HepG2 (cell line): ENCODE data around the gene RPL26. TPM values are rescaled to one million over a fixed set of nuclear protein-coding genes. Genes with fewer than 3 reads are reported as not detected.

Source experiments
- ATAC-seq: fragments of 200-7000 bp; cut with Tn5 transposase; 3 replicates; pipeline ENCODE4 v1.9.1; 2020; ENCODE audit warnings: mild to moderate bottlenecking, moderate library complexity
- BruUV-seq: library from RNA; stranded (reverse); fragments of 400-500 nt; replicated peaks from 2 replicates; lab custom pipeline; 2021; lab: Mats Ljungman, UMichigan
- CTCF ChIA-PET: fragments of 300-600 bp; formaldehyde crosslinking; extraction: SDS; loops from one replicate; lab custom pipeline; 2021; ENCODE audit warnings: low total read pairs, inconsistent platforms, low intra/inter-chr PET ratio; lab: Yijun Ruan, JAX
- POLR2A ChIA-PET: fragments of 350-600 bp; sonication (Branson Sonifier 250); formaldehyde crosslinking; loops from one replicate; lab custom pipeline; 2020; ENCODE audit warnings: antibody characterized with exemption, inconsistent platforms; lab: Yijun Ruan, JAX
- DNase-seq: peaks from one replicate; pipeline ENCODE4 v3.0.0-alpha.2; 2015; ENCODE audit warnings: low spot score
- FAIRE-seq: peaks from 3 replicates; lab custom pipeline; 2011; peaks lifted over from hg19 to GRCh38; lab: Jason Lieb, UNC
- H2AFZ ChIP-seq: one replicate; pipeline ENCODE4 v1.6.1; 2011; ENCODE audit warnings: low read length, inconsistent platforms
- H3K27ac ChIP-seq: fragments of 300-600 bp; 3 replicates; pipeline ENCODE4 v1.8.0; 2011; ENCODE audit warnings: mixed run types, mild to moderate bottlenecking, mixed read lengths, low read length, inconsistent platforms; ENCODE audit not compliant: insufficient read depth; ENCODE audit errors: extremely low read length
- H3K27me3 ChIP-seq, 2 experiments: fragments of 200-600 bp in 1 of 2; 2 replicates in 1 of 2; 3 replicates in 1 of 2; pipeline versions ENCODE4 v1.6.0 to v1.8.0; 2011; ENCODE audit warnings: low read length in 2 of 2, mild to moderate bottlenecking in 2 of 2, moderate library complexity in 2 of 2, inconsistent platforms in 1 of 2; ENCODE audit not compliant: insufficient read depth in 2 of 2, control insufficient read depth in 1 of 2
- H3K36me3 ChIP-seq, 2 experiments: fragments of 200-600 bp in 1 of 2; replicated peaks in 1 of 2; 2 replicates in 1 of 2; 3 replicates in 1 of 2; pipeline versions ENCODE4 v1.5.1 to v1.8.0; 2011; ENCODE audit warnings: low read length in 2 of 2, inconsistent platforms in 1 of 2; ENCODE audit not compliant: insufficient read depth in 2 of 2, control insufficient read depth in 1 of 2
- H3K4me1 ChIP-seq: 2 replicates; pipeline ENCODE4 v1.5.1; 2012; ENCODE audit warnings: low read length, inconsistent platforms; ENCODE audit not compliant: insufficient read depth
- H3K4me2 ChIP-seq: 2 replicates; pipeline ENCODE4 v1.6.0; 2011; ENCODE audit warnings: low read depth, low read length, inconsistent platforms
- H3K4me3 ChIP-seq, 3 experiments: fragments of 200-600 bp in 1 of 3; sonication (generic), shearing (Covaris generic) in 1 of 3; replicated peaks in 1 of 3; 2 replicates each; pipeline ENCODE4 v1.5.1; 2011 to 2016; ENCODE audit warnings: low read length in 3 of 3, inconsistent platforms in 2 of 3, low read depth in 2 of 3, mild to moderate bottlenecking in 2 of 3, control low read depth in 1 of 3, mixed read lengths in 1 of 3; ENCODE audit not compliant: insufficient read depth in 1 of 3
- H3K79me2 ChIP-seq: one replicate; pipeline ENCODE4 v1.6.1; 2011; ENCODE audit warnings: low read length, inconsistent platforms; ENCODE audit not compliant: insufficient read depth
- H3K9ac ChIP-seq: 2 replicates; pipeline ENCODE4 v1.6.0; 2011; ENCODE audit warnings: mild to moderate bottlenecking, low read depth, low read length, inconsistent platforms; ENCODE audit not compliant: insufficient read depth
- H3K9me3 ChIP-seq: 2 replicates; pipeline ENCODE4 v1.5.1; 2012; ENCODE audit warnings: mild to moderate bottlenecking, low read length
- H4K20me1 ChIP-seq: 2 replicates; pipeline ENCODE4 v1.6.0; 2011; ENCODE audit warnings: inconsistent platforms, mild to moderate bottlenecking, low read length, moderate library complexity; ENCODE audit not compliant: insufficient read depth
- SPEN ChIP-seq: sonication (generic); formaldehyde crosslinking; IDR thresholded peaks from 2 replicates; pipeline ENCODE4 v1.5.1; 2020; ENCODE audit warnings: low read depth, mild to moderate bottlenecking, missing genetic modification reagents
- ZNF18 ChIP-seq: sonication (generic); formaldehyde crosslinking; IDR thresholded peaks from 2 replicates; pipeline ENCODE4 v1.8.0; 2022; ENCODE audit warnings: mild to moderate bottlenecking, missing genetic modification reagents; ENCODE audit not compliant: insufficient replicate concordance
- ZNF407 ChIP-seq: sonication (generic); formaldehyde crosslinking; IDR thresholded peaks from one replicate; pipeline ENCODE4 v1.5.1; 2020; ENCODE audit warnings: mild to moderate bottlenecking, missing genetic modification reagents; ENCODE audit errors: not compliant biosample characterization
- ZNF558 ChIP-seq: sonication (generic); formaldehyde crosslinking; IDR thresholded peaks from 2 replicates; pipeline ENCODE4 v1.9.0; 2022; ENCODE audit warnings: mild to moderate bottlenecking, missing genetic modification reagents, borderline replicate concordance
- WGBS: methylation state at CpG from one replicate; pipeline ENCODE4 v1.1.6; 2017; ENCODE audit warnings: low lambda C conversion rate; 5-methylcytosine and 5-hydroxymethylcytosine counted together
- in situ Hi-C: cut with HindIII; loops from 2 replicates; pipeline ENCODE4 v1.10.0; 2017; ENCODE audit warnings: low pct_unique_long_range_greater_than_20kb; ENCODE audit not compliant: extremely low pct_ligation_motif_present
- intact Hi-C: fragments of 100-400 bp; cut with micrococcal nuclease; formaldehyde crosslinking; loops from one replicate; pipeline ENCODE4 v1.10.0; 2022; ENCODE audit not compliant: unreplicated experiment
- polyA plus RNA-seq, 8 experiments: library from polyadenylated mRNA; depleted of rRNA in 3 of 8; stranded (reverse) in 7 of 8; unstranded in 1 of 8; fragments of >200 nt; fragmentation: Illumina TruSeq in 4 of 8; extraction: Trizol in 4 of 8; gene quantifications; 2 replicates each; pipeline versions ENCODE4 v1.2.1 to v1.2.3, GENCODE V29; 2011 to 2016; ENCODE audit warnings: low read depth in 4 of 8, missing spikeins in 1 of 8, mixed read lengths in 1 of 8; ENCODE audit not compliant: insufficient read depth in 1 of 8
- total RNA-seq, 5 experiments: library from RNA; depleted of rRNA; stranded (reverse); fragments of >200 nt; fragmentation: Illumina TruSeq; extraction: Trizol; gene quantifications; 2 replicates each; pipeline ENCODE4 v1.2.3, GENCODE V29; 2016; ENCODE audit warnings: low read depth in 1 of 5
- TF ChIP-seq, protein P1 (sequence below), 2 experiments: sonication (generic) in 1 of 2; formaldehyde crosslinking in 1 of 2; IDR thresholded peaks; 2 replicates each; pipeline versions ENCODE4 v1.4.0 to v1.6.1; 2016 to 2020; ENCODE audit warnings: borderline replicate concordance in 1 of 2, low read depth in 1 of 2, mild to moderate bottlenecking in 1 of 2, missing genetic modification reagents in 1 of 2
- TF ChIP-seq, protein P2 (sequence below): sonication (generic); formaldehyde crosslinking; IDR thresholded peaks from 2 replicates; pipeline ENCODE4 v1.5.0; 2020; ENCODE audit warnings: mild to moderate bottlenecking, low read depth, missing genetic modification reagents, borderline replicate concordance

Gene RPL26
- total and polyA plus RNA-seq, 2 of the 13 experiments (the other 11 are each of a cell fraction or from before 2014, with no cell fraction given), result 2,817 to 3,529 TPM

DNA sequence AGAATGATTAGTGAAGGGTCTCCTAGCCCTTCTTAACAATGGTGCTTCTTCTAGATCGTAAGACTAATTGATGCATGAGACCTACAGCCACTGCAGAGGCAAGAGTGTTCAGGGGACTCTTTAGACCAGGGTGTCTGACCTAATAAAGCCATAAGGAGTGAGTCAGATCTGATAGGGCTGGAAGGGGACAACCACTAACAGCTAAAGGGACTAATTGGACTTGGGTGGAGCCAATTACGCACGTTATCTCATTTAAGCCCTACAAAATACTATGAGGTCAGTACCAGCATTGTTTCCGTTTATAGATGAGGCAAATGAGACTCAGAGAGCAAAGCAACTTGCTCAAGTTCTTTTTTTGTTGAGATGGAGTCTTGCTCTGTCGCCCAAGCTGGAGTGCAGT, 29.1 kb upstream of the RPL26 start:
- CTCF ChIA-PET, result no interaction called here
- Histone ChIP-seq H3K27ac (no peak overlapping the region), H4K20me1 (no peaks in the 10 kb centered on the region), H3K9ac (no peak overlapping the region), H3K4me1 (peaks cover 54% of the 10 kb centered on the region), H3K36me3 (no peaks in the 10 kb centered on the region), H3K27me3 (no peaks in the 10 kb centered on the region), H3K4me2 (no peak overlapping the region), H3K9me3 (no peaks in the 10 kb centered on the region), H3K79me2 (no peaks in the 10 kb centered on the region), H3K4me3 (no peak overlapping the region), H2AFZ (no peak overlapping the region)
- in situ Hi-C loops (loop anchor here (5.0 kb wide), 1 partner anchor 35 kb away; no protein-coding TSS in a partner anchor), intact Hi-C loops (loop anchor here (5.0 kb wide), 1 partner anchor 35 kb away; no protein-coding TSS in a partner anchor)
- 87% methylated on average over 5 of the region's 5 CpGs for WGBS
- ATAC-seq (no peak), FAIRE-seq (no peak), DNase-seq (no peak)
- POLR2A ChIA-PET, result interaction anchor here (1.0 to 1.6 kb wide), 2 partner anchors 24 kb away, joined by 3 to 5 read pairs; partner anchors contain the start of gene NDEL1
- BruUV-seq, result no TSS peak
- TF ChIP-seq SPEN (CRISPR knock-in tag) (no peak), ZNF407 (CRISPR knock-in tag) (no peak), ZNF18 (no peak), ZNF558 (CRISPR knock-in tag) (no peak)
- TF ChIP-seq, protein P1, sequence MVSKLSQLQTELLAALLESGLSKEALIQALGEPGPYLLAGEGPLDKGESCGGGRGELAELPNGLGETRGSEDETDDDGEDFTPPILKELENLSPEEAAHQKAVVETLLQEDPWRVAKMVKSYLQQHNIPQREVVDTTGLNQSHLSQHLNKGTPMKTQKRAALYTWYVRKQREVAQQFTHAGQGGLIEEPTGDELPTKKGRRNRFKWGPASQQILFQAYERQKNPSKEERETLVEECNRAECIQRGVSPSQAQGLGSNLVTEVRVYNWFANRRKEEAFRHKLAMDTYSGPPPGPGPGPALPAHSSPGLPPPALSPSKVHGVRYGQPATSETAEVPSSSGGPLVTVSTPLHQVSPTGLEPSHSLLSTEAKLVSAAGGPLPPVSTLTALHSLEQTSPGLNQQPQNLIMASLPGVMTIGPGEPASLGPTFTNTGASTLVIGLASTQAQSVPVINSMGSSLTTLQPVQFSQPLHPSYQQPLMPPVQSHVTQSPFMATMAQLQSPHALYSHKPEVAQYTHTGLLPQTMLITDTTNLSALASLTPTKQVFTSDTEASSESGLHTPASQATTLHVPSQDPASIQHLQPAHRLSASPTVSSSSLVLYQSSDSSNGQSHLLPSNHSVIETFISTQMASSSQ (IDR thresholded peaks at IDR 0.05; ENCODE audit: low read depth), result no peak
- TF ChIP-seq, protein P1 (CRISPR knock-in tag; IDR thresholded peaks at IDR 0.05; ENCODE audit: borderline replicate concordance), result no peak
- TF ChIP-seq, protein P2, sequence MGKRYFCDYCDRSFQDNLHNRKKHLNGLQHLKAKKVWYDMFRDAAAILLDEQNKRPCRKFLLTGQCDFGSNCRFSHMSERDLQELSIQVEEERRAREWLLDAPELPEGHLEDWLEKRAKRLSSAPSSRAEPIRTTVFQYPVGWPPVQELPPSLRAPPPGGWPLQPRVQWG (CRISPR knock-in tag), result no peak
